WTC11 (cell line): ENCODE data around the gene SUCLG2. TPM values are rescaled to one million over a fixed set of nuclear protein-coding genes. Genes with fewer than 3 reads are reported as not detected.
A peak's percentile ranks its signal among the peaks of the same experiment; 100 is the strongest.

ENCODE experiments used
- ATAC-seq: fragments of 200-7000 bp; cut with Tn5 transposase; 2 replicates; pipeline ENCODE4 v1.10.0; 2021; ENCODE audit warnings: mild to moderate bottlenecking, moderate library complexity
- CTCF ChIA-PET: fragments of 300-600 bp; sonication (Branson Sonifier 250); formaldehyde crosslinking; loops from one replicate; lab custom pipeline; 2021; ENCODE audit warnings: antibody characterized with exemption; lab: Charles Lee
- POLR2A ChIA-PET: fragments of 350-600 bp; sonication (Branson Sonifier 250); formaldehyde crosslinking; loops from one replicate; lab custom pipeline; 2021; ENCODE audit warnings: antibody characterized with exemption; lab: Charles Lee
- DNase-seq: peaks from one replicate; pipeline ENCODE4 v3.0.0; 2021; ENCODE audit warnings: low spot score
- H3K27ac Mint-ChIP-seq: 2 replicates; pipeline ENCODE4 v1.8.0; 2021; ENCODE audit warnings: mixed read lengths
- H3K27me3 Mint-ChIP-seq: 2 replicates; pipeline ENCODE4 v1.8.0; 2021; ENCODE audit warnings: low read depth, mild to moderate bottlenecking, moderate library complexity, mixed read lengths
- H3K36me3 Mint-ChIP-seq: 2 replicates; pipeline ENCODE4 v1.8.0; 2021; ENCODE audit warnings: mixed read lengths
- H3K4me1 Mint-ChIP-seq: 2 replicates; pipeline ENCODE4 v1.8.0; 2022; ENCODE audit warnings: mixed read lengths
- H3K4me3 Mint-ChIP-seq: 2 replicates; pipeline ENCODE4 v1.8.0; 2021; ENCODE audit warnings: mild to moderate bottlenecking, moderate library complexity, mixed read lengths
- H3K9me3 Mint-ChIP-seq: 2 replicates; pipeline ENCODE4 v1.8.0; 2021; ENCODE audit warnings: mixed read lengths
- FOXK1 ChIP-seq: sonication (generic); formaldehyde crosslinking; IDR thresholded peaks from 2 replicates; pipeline ENCODE4 v1.8.0; 2022; ENCODE audit warnings: mild to moderate bottlenecking, moderate library complexity, missing genetic modification reagents
- GABPB1 ChIP-seq: sonication (generic); formaldehyde crosslinking; IDR thresholded peaks from 2 replicates; pipeline ENCODE4 v1.8.1; 2023; ENCODE audit warnings: mild to moderate bottlenecking, missing genetic modification reagents
- KAT7 ChIP-seq: sonication (generic); formaldehyde crosslinking; IDR thresholded peaks from 2 replicates; pipeline ENCODE4 v1.8.1; 2023; ENCODE audit warnings: missing genetic modification reagents, mild to moderate bottlenecking, borderline replicate concordance
- MYBL2 ChIP-seq: sonication (generic); formaldehyde crosslinking; IDR thresholded peaks from 2 replicates; pipeline ENCODE4 v1.8.1; 2023; ENCODE audit warnings: mild to moderate bottlenecking, moderate library complexity, missing genetic modification reagents
- SP1 ChIP-seq: sonication (generic); formaldehyde crosslinking; conservative IDR thresholded peaks from 2 replicates; pipeline ENCODE4 v1.8.1; 2022; ENCODE audit warnings: missing genetic modification reagents
- ZNF219 ChIP-seq: sonication (generic); formaldehyde crosslinking; IDR thresholded peaks from 2 replicates; pipeline ENCODE4 v1.8.0; 2023; ENCODE audit warnings: missing genetic modification reagents, mild to moderate bottlenecking, borderline replicate concordance
- ZNF423 ChIP-seq: fragments of 250-450 bp; sonication (Bioruptor Pico); IDR thresholded peaks from 2 replicates; pipeline ENCODE4 v2.1.2; 2022; ENCODE audit warnings: mild to moderate bottlenecking, moderate library complexity
- total RNA-seq: library from RNA; stranded (reverse); gene quantifications from 3 replicates; pipeline ENCODE4 v1.2.3, GENCODE V29; 2021
- TF ChIP-seq, protein P1 (sequence below): sonication (generic); formaldehyde crosslinking; IDR thresholded peaks from 2 replicates; pipeline ENCODE4 v1.8.0; 2023; ENCODE audit warnings: mild to moderate bottlenecking, missing genetic modification reagents
- TF ChIP-seq, protein P2 (sequence below): sonication (generic); formaldehyde crosslinking; IDR thresholded peaks from 2 replicates; pipeline ENCODE4 v1.8.1; 2023; ENCODE audit warnings: mild to moderate bottlenecking, missing genetic modification reagents, borderline replicate concordance
- TF ChIP-seq, protein P3 (sequence below): sonication (generic); formaldehyde crosslinking; IDR thresholded peaks from 2 replicates; pipeline ENCODE4 v1.8.0; 2022; ENCODE audit warnings: mild to moderate bottlenecking, missing genetic modification reagents
- TF ChIP-seq, protein P4 (sequence below): sonication (generic); formaldehyde crosslinking; IDR thresholded peaks from 2 replicates; pipeline ENCODE4 v1.8.1; 2023; ENCODE audit warnings: mild to moderate bottlenecking, missing genetic modification reagents, moderate library complexity

SUCLG2 gene
- total RNA-seq, 1 experiment from 2014 or later: 39.7 TPM

DNA sequence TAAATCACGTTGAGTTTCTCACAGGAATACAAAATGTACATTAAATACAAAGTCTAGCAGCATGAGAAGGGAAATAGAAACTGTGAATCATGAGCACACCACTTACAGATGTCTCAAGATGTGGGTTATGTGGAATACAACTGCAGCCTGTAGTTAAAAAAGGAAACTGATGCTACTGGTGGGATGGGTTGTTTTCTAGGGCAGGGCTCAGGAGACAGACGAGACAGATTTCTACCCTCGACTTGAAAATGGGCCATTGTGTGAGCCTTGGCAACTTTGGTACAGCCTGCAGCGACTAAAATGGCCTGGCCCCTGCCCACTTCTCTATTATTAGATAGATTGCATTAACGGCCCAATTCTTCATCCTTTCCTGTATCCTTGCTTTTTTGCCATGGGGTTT, 293.1 kb downstream of the SUCLG2 start (continued):
- TF ChIP-seq, protein P1, sequence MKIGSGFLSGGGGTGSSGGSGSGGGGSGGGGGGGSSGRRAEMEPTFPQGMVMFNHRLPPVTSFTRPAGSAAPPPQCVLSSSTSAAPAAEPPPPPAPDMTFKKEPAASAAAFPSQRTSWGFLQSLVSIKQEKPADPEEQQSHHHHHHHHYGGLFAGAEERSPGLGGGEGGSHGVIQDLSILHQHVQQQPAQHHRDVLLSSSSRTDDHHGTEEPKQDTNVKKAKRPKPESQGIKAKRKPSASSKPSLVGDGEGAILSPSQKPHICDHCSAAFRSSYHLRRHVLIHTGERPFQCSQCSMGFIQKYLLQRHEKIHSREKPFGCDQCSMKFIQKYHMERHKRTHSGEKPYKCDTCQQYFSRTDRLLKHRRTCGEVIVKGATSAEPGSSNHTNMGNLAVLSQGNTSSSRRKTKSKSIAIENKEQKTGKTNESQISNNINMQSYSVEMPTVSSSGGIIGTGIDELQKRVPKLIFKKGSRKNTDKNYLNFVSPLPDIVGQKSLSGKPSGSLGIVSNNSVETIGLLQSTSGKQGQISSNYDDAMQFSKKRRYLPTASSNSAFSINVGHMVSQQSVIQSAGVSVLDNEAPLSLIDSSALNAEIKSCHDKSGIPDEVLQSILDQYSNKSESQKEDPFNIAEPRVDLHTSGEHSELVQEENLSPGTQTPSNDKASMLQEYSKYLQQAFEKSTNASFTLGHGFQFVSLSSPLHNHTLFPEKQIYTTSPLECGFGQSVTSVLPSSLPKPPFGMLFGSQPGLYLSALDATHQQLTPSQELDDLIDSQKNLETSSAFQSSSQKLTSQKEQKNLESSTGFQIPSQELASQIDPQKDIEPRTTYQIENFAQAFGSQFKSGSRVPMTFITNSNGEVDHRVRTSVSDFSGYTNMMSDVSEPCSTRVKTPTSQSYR (CRISPR knock-in tag): no peak

DNA sequence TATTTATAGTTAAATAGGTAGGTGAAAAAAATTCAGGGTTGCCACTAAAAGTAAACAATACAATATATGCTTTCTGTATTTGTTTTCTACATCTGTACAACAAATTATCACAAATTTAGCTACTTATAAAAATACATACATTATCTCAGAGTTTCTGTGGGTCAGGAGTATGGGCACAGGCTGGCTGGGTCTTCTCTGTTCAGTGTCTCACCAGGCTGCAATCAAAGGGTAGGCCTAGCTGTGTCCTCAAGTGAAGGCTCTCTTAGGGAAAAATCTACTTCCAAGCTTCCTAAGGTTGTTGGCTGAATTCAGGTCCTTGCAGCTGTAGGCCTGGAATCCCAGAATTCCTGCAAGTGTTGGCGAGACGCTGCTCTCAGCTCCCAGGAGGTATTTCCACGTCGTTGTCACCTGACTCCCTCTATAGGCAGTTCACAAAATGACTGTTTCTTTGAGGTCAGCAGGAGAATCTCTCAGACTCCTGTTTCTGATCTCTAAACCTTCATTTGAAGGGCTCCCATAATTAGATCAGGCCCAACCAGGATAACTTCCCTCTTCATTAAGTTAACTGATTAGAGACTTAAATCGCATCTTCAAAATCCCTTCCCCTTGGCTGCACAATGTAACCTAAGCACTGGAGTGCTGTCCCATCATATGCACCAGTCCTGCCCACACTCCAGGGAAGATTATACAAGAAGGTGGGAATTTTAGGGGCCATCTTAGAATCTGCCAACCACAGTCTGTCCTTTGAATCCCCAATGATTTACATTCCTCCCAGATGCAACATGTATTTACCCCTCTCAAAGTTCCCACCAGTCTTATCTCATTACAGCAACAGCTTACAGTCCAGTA, 296.6 kb downstream of the SUCLG2 start:
- DNase-seq: peak; percentile 72
- H3K27ac Mint-ChIP-seq: peak overlapping the region; percentile 24
- ChIA-PET POLR2A (no interaction called here), CTCF (interaction anchor here (0.5 to 2.2 kb wide), 16 partner anchors 9 to 828 kb away, joined by 3 to 27 read pairs (median 4); no protein-coding TSS in a partner anchor)
- no peak overlapping the region for H3K4me3 Mint-ChIP-seq
- H3K9me3 Mint-ChIP-seq: 0 out of 2 replicates have a peak, but pooled peaks cover 3% of the 10 kb centered on the region
- H3K4me1 Mint-ChIP-seq: peaks cover 24% of the 10 kb centered on the region
- TF ChIP-seq, protein P2, sequence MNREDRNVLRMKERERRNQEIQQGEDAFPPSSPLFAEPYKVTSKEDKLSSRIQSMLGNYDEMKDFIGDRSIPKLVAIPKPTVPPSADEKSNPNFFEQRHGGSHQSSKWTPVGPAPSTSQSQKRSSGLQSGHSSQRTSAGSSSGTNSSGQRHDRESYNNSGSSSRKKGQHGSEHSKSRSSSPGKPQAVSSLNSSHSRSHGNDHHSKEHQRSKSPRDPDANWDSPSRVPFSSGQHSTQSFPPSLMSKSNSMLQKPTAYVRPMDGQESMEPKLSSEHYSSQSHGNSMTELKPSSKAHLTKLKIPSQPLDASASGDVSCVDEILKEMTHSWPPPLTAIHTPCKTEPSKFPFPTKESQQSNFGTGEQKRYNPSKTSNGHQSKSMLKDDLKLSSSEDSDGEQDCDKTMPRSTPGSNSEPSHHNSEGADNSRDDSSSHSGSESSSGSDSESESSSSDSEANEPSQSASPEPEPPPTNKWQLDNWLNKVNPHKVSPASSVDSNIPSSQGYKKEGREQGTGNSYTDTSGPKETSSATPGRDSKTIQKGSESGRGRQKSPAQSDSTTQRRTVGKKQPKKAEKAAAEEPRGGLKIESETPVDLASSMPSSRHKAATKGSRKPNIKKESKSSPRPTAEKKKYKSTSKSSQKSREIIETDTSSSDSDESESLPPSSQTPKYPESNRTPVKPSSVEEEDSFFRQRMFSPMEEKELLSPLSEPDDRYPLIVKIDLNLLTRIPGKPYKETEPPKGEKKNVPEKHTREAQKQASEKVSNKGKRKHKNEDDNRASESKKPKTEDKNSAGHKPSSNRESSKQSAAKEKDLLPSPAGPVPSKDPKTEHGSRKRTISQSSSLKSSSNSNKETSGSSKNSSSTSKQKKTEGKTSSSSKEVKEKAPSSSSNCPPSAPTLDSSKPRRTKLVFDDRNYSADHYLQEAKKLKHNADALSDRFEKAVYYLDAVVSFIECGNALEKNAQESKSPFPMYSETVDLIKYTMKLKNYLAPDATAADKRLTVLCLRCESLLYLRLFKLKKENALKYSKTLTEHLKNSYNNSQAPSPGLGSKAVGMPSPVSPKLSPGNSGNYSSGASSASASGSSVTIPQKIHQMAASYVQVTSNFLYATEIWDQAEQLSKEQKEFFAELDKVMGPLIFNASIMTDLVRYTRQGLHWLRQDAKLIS (CRISPR knock-in tag): no peak
- TF ChIP-seq GABPB1 (CRISPR knock-in tag) (no peak), ZNF423 (CRISPR knock-in tag) (no peak)
- TF ChIP-seq, protein P3, sequence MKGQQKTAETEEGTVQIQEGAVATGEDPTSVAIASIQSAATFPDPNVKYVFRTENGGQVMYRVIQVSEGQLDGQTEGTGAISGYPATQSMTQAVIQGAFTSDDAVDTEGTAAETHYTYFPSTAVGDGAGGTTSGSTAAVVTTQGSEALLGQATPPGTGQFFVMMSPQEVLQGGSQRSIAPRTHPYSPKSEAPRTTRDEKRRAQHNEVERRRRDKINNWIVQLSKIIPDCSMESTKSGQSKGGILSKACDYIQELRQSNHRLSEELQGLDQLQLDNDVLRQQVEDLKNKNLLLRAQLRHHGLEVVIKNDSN: peak; percentile 63
- TF ChIP-seq, protein P4, sequence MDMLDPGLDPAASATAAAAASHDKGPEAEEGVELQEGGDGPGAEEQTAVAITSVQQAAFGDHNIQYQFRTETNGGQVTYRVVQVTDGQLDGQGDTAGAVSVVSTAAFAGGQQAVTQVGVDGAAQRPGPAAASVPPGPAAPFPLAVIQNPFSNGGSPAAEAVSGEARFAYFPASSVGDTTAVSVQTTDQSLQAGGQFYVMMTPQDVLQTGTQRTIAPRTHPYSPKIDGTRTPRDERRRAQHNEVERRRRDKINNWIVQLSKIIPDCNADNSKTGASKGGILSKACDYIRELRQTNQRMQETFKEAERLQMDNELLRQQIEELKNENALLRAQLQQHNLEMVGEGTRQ (CRISPR knock-in tag): peak; percentile 67
- TF ChIP-seq, all 79 proteins: peak for 2
- ATAC-seq: peak; percentile 98
- no peaks in the 10 kb centered on the region for H3K36me3 Mint-ChIP-seq
- no peaks in the 10 kb centered on the region for H3K27me3 Mint-ChIP-seq

DNA sequence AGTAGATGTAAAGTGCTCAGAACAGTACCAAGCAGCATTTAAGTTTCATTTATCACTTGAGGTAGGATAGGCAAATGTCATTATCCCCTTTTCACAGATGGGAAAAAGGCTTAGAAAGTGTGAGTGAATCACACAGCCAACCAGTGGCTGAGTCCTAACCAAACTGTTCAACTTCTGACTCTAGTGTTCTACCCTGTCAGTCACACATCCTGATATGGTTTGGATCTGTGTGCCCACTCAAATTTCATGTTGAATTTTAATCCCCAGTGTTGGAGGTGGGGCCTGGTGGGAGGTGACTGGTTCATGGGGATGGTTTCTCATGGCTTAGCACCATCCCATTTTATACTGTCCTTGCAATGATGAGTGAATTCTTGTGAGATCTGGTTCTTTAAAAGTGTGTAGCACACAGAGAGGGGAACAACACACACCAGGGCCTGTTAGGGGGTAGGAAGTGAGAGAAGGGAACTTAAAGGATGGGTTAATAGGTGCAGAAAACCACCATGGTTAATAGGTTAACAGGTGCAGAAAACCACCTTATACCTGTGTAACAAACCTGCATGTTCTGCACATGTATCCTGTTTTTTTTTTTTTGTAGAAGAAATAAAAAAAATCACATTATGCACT, 304.7 kb downstream of the SUCLG2 start:
- Mint-ChIP-seq H3K4me3 (no peak overlapping the region), H3K9me3 (peaks cover 8% of the 10 kb centered on the region), H3K27ac (no peak overlapping the region), H3K4me1 (peaks cover 5% of the 10 kb centered on the region), H3K27me3 (no peaks in the 10 kb centered on the region), H3K36me3 (no peaks in the 10 kb centered on the region)
- DNase-seq: no peak
- no peak for TF ChIP-seq FOXK1 (CRISPR knock-in tag)
- no peak for TF ChIP-seq KAT7
- no peak for TF ChIP-seq ZNF219 (CRISPR knock-in tag)
- no peak for TF ChIP-seq SP1
- no peak for TF ChIP-seq GABPB1 (CRISPR knock-in tag)
- TF ChIP-seq MYBL2 (CRISPR knock-in tag): no peak
- ATAC-seq: no peak
- CTCF ChIA-PET: no interaction called here
- POLR2A ChIA-PET: interaction anchor here (0.7 kb wide), 1 partner anchor 361 kb away, joined by 6 read pairs; no protein-coding TSS in a partner anchor
